Fibroblast of gingiva (primary cell): ENCODE data around the gene CMTM6.
"Not testable (repeated sequence)": the region's sequence is repeated elsewhere in the genome, so short reads cannot be mapped to it uniquely, and the experiment has no call there.

Source experiments
- DNase-seq: peaks from one replicate; pipeline ENCODE4 v3.0.0-alpha.2; 2011; ENCODE audit warnings: low read depth

CMTM6 gene

GRCh38 chr3:32447865-32448400 lies 54.7 kb downstream of the CMTM6 start:
- DNase-seq: no peak

GRCh38 chr3:32443478-32443877 lies 59.2 kb downstream of the CMTM6 start:
- DNase-seq: peak; percentile 72

GRCh38 chr3:32442766-32443165 lies 59.9 kb downstream of the CMTM6 start:
- DNase-seq: no peak

- no peak for DNase-seq
These were observed 61.9 kb downstream of the CMTM6 start for GRCh38 chr3:32440611-32441350.

- DNase-seq: not testable (repeated sequence)
These were observed 63.2 kb downstream of the CMTM6 start for GRCh38 chr3:32439421-32439820.

GRCh38 chr3:32438596-32439344 lies 63.9 kb downstream of the CMTM6 start:
- no peak for DNase-seq

GRCh38 chr3:32437896-32438295 lies 64.8 kb downstream of the CMTM6 start:
- no peak for DNase-seq

- DNase-seq: no peak
These were observed 65.8 kb downstream of the CMTM6 start for GRCh38 chr3:32436816-32437189.

GRCh38 chr3:32435911-32436815 lies 66.5 kb downstream of the CMTM6 start:
- no peak for DNase-seq

- DNase-seq: no peak
These were observed 68.4 kb downstream of the CMTM6 start for GRCh38 chr3:32434206-32434605.

- peak; percentile 18 for DNase-seq
These were observed 69.7 kb downstream of the CMTM6 start for GRCh38 chr3:32432711-32433530.

- no peak for DNase-seq
These were observed 70.5 kb downstream of the CMTM6 start for GRCh38 chr3:32432045-32432710.

- no peak for DNase-seq
These were observed 71.2 kb downstream of the CMTM6 start for GRCh38 chr3:32431481-32431880.
